ENCODE results near the gene PDGFD. TPM values are rescaled to one million over a fixed set of nuclear protein-coding genes. Genes with fewer than 3 reads are reported as not detected.

Gene PDGFD
- total RNA-seq, 1 donor from 2014 or later, result 2.2 TPM

- no peak for DNase-seq (ENCODE audit: extremely low spot score, unreplicated experiment)
- H3K4me3 Mint-ChIP-seq (ENCODE audit: unreplicated experiment), result no peak overlapping the region
- H3K27me3 Mint-ChIP-seq (ENCODE audit: unreplicated experiment), result no peaks in the 10 kb centered on the region
- no peak overlapping the region for H3K27ac Mint-ChIP-seq (ENCODE audit: unreplicated experiment)
- TF ChIP-seq, protein P1, sequence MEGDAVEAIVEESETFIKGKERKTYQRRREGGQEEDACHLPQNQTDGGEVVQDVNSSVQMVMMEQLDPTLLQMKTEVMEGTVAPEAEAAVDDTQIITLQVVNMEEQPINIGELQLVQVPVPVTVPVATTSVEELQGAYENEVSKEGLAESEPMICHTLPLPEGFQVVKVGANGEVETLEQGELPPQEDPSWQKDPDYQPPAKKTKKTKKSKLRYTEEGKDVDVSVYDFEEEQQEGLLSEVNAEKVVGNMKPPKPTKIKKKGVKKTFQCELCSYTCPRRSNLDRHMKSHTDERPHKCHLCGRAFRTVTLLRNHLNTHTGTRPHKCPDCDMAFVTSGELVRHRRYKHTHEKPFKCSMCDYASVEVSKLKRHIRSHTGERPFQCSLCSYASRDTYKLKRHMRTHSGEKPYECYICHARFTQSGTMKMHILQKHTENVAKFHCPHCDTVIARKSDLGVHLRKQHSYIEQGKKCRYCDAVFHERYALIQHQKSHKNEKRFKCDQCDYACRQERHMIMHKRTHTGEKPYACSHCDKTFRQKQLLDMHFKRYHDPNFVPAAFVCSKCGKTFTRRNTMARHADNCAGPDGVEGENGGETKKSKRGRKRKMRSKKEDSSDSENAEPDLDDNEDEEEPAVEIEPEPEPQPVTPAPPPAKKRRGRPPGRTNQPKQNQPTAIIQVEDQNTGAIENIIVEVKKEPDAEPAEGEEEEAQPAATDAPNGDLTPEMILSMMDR (IDR thresholded peaks at IDR 0.05), result no peak
- peaks cover 9% of the 10 kb centered on the region for H3K4me1 Mint-ChIP-seq (ENCODE audit: unreplicated experiment)
- no peaks in the 10 kb centered on the region for H3K36me3 Mint-ChIP-seq (ENCODE audit: unreplicated experiment)
- peaks cover 33% of the 10 kb centered on the region for H3K9me3 Mint-ChIP-seq (ENCODE audit: unreplicated experiment)
Measured at GRCh38 chr11:104113541-104113940, 50.4 kb downstream of the PDGFD start.

DNA sequence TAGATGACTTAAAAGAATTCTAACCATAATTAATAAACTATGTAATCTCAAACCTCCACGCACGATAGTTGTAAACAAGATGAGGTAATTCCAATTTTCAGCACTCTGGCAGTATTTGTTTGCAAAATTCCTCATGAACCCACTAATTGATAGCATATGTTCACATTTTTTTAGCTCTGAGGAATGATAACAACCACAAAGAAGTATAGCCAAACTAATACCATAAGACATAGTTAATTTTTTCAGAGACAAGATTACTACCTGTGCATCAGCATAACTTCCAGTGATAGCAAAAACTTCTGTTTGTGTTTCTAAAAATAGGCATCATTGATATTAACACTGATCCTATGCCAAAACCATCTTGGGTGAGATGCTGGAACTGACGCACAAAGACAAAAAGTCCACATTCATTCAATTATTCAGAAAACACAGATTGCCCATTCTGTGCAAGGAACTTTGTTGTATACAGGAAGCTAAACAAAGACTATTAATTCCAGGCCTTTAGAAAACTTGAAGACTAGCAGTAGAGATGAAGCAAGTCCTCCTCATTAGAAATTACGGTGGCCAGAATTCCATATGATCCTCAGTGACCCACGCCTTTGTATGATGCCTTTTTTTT lies 57.7 kb downstream of the PDGFD start:
- Mint-ChIP-seq H3K27ac (ENCODE audit: unreplicated experiment) (no peak overlapping the region), H3K4me1 (ENCODE audit: unreplicated experiment) (peaks cover 29% of the 10 kb centered on the region), H3K27me3 (ENCODE audit: unreplicated experiment) (no peaks in the 10 kb centered on the region), H3K9me3 (ENCODE audit: unreplicated experiment) (no peaks in the 10 kb centered on the region), H3K36me3 (ENCODE audit: unreplicated experiment) (no peaks in the 10 kb centered on the region), H3K4me3 (ENCODE audit: unreplicated experiment) (no peak overlapping the region)
- DNase-seq (ENCODE audit: extremely low spot score, unreplicated experiment), result no peak
- TF ChIP-seq, protein P1 (IDR thresholded peaks at IDR 0.05), result no peak

GRCh38 chr11:104105155-104105554 lies 58.8 kb downstream of the PDGFD start:
- Mint-ChIP-seq H3K36me3 (ENCODE audit: unreplicated experiment) (no peaks in the 10 kb centered on the region), H3K27ac (ENCODE audit: unreplicated experiment) (peak overlapping the region; percentile 7), H3K9me3 (ENCODE audit: unreplicated experiment) (no peaks in the 10 kb centered on the region), H3K4me1 (ENCODE audit: unreplicated experiment) (peaks cover 22% of the 10 kb centered on the region), H3K27me3 (ENCODE audit: unreplicated experiment) (no peaks in the 10 kb centered on the region), H3K4me3 (ENCODE audit: unreplicated experiment) (no peak overlapping the region)
- TF ChIP-seq, protein P1 (IDR thresholded peaks at IDR 0.05), result no peak
- DNase-seq (ENCODE audit: extremely low spot score, unreplicated experiment), result no peak

DNA sequence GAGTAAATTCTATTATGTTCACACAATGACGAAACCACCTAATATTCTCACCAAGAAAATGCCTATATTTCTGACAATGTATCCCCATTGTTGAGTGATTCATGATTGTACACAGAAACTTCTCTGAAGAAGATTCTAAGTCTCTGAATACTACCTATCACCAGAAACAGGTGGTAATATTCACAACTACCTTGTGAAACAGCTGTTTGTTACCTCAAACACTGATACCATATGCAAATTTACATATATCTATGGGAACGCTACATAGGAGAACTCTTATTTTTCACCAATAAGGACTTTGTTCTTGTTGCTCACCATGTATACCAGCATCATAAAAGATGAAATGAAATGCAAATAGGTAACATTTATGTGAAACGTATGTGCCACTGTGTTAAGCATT lies 59.3 kb downstream of the PDGFD start:
- Mint-ChIP-seq H3K27me3 (ENCODE audit: unreplicated experiment) (no peaks in the 10 kb centered on the region), H3K36me3 (ENCODE audit: unreplicated experiment) (no peaks in the 10 kb centered on the region), H3K27ac (ENCODE audit: unreplicated experiment) (no peak overlapping the region), H3K9me3 (ENCODE audit: unreplicated experiment) (no peaks in the 10 kb centered on the region), H3K4me3 (ENCODE audit: unreplicated experiment) (no peak overlapping the region), H3K4me1 (ENCODE audit: unreplicated experiment) (peaks cover 20% of the 10 kb centered on the region)
- TF ChIP-seq, protein P1 (IDR thresholded peaks at IDR 0.05), result no peak
- DNase-seq (ENCODE audit: extremely low spot score, unreplicated experiment), result no peak

GRCh38 chr11:104104201-104104600 lies 59.7 kb downstream of the PDGFD start:
- TF ChIP-seq, protein P1 (IDR thresholded peaks at IDR 0.05), result no peak
- Mint-ChIP-seq H3K27ac (ENCODE audit: unreplicated experiment) (no peak overlapping the region), H3K9me3 (ENCODE audit: unreplicated experiment) (no peaks in the 10 kb centered on the region), H3K36me3 (ENCODE audit: unreplicated experiment) (no peaks in the 10 kb centered on the region), H3K4me1 (ENCODE audit: unreplicated experiment) (peaks cover 20% of the 10 kb centered on the region), H3K27me3 (ENCODE audit: unreplicated experiment) (no peaks in the 10 kb centered on the region), H3K4me3 (ENCODE audit: unreplicated experiment) (no peak overlapping the region)
- DNase-seq (ENCODE audit: extremely low spot score, unreplicated experiment), result no peak

Measured in osteocyte (in vitro differentiated cells).